Stimulated activated CD4-positive, alpha-beta T cell treated with anti-CD3 and anti-CD28 coated beads, Interleukin-12 subunit alpha, Interleukin-12 subunit beta, amount 100 ng/mL, for 4 hours (primary cell): ENCODE measurements around the gene GSDMA.
"Not testable (repeated sequence)": the region's sequence is repeated elsewhere in the genome, so short reads cannot be mapped to it uniquely, and the experiment has no call there.

Source experiments
- DNase-seq: peaks from one replicate; pipeline ENCODE4 v3.0.0-alpha.2; 2020

GSDMA gene

DNA sequence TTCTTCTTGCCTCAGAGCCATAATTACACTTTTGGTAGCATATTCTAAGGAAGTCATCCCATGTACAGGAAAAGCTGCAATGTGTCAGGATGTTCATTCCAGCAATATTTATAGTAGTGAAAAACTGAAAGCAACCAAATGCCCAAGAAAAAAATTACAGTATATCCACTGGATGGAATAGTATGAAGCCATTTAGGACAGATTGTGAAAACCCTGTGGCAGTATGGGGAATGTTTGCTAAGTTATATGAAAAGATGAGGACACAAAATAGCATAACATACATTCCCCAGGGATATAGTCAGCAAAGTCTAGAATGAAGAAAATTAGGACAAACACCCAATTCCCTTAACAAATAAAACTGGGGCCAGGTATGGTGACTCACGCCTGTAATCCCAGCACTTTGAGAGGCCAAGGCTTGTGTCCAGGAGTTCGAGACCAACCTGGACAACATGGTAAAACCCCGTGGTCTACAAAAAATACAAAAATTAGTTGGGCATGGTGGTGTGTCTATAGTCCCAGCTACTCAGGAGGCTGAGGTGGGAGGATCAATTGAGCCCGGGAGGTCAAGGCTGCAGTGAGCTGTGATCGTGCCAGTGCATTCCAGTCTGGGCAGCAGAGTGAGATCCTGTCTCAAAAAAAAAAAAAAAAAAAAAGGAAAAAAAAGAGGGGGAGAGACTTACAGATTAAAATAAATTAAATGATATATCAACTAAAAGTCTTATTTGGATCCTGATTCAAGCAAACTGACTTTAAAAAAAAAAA, 33.0 kb upstream of the GSDMA start:
- no peak for DNase-seq

DNA sequence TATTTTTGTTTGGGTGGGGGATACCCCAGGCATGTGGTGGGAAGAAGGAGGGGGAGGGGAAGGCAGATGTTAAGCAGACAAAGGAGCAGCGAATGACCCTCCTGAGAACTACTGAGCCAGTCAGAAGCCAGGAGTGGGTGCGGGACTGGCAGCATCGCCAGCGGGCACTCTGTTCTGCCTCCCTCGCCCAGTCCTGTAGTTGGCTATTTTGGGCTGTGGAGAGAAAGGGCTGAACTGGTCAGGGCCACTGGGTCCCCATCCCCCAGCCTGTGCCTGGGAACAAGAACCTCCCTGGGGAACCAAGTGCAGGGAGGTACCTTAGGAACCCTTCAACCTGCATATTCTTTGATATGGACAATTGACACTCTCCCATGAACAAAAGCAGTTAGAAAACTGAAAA, 28.9 kb upstream of the GSDMA start:
- no peak for DNase-seq

DNA sequence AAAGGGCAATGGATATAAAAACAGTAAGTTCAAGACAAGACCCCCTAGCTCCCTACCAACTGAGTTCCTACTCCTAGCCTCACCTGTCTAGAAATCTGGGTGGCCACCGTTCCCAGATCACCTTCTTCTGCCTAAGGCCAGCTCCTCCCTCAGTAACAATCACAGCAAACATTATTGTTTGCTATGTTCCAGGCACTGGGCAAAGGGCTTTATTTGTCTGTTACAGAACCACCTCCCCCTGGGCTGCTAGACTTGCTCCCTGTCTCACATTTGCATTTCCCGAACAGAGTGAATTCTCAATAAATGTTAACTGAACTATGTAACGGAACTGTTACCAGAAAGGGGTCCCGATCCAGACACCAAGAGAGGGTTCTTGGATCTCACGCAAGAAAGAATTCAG, 28.5 kb upstream of the GSDMA start:
- DNase-seq: no peak

DNA sequence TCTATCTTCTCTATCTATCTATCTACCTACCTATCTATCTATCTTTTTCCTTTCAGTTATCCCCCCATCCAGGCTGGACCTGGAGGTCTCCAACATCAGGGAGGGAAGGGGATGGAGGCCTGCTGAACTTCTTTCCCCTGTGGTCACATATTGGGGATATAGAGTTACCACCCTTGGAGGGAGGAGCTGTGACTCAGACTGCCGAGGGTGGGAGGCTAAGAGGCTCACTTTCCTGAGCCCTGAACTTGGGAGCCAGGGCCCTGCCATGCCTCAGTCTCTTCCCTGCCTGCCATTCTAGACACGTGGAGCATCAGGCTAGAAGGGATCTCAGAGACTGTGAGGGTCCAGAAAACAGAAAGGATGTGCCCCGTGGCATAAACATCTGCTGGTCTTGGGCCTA, 26.9 kb upstream of the GSDMA start:
- no peak for DNase-seq

DNA sequence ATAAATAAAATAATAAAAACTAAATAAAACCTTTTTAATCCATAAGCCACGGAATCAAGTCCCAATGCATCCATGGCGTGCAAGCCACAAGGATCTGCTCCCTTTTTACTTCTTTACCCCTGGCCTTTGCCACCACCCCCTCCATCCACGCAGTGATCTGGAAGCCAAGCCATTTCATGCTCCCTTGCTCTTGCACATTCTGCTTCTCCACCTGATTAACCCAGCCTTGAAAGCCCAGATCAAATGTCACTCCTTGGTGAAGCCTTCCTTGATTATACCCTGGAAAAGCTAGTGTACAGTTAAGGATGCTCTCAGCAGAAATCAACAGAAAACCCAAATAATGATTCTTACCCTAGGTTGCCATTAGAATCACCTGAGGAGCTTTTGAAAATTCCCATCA, 25.4 kb upstream of the GSDMA start:
- DNase-seq: no peak

DNA sequence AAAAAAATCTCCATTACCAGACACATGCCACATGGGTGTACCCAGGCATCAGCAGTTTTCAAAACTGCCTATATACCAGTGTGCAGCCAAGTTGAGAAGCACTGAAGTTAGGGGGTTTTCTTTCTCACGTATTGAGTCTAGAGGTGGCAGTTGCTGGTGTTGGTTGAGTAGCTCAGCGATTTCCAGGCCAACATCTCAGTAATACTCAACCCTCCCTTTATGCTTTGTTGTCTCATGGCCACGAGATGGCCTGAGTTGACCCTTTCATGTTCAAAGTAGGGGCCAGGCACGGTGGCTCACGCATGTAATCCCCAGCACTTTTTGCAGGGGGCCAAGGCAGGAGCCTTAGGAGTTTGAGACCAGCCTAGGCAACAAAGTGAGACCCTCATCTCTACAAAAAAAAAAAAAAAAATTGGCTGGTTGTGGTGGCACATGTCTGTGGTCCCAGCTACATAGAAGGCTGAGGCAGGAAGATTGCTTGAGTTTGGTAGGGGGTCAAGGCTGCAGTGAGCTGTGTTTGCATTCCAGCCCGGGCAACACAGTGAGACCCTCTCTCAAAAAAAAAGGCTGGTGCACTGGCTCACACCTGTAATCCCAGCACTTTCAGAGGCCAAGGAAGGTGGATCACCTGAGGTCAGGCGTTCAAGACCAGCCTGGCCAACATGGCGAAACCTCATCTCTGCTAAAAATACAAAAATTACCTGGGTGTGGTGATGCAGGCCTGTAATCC, 24.5 kb upstream of the GSDMA start:
- DNase-seq: no peak

DNA sequence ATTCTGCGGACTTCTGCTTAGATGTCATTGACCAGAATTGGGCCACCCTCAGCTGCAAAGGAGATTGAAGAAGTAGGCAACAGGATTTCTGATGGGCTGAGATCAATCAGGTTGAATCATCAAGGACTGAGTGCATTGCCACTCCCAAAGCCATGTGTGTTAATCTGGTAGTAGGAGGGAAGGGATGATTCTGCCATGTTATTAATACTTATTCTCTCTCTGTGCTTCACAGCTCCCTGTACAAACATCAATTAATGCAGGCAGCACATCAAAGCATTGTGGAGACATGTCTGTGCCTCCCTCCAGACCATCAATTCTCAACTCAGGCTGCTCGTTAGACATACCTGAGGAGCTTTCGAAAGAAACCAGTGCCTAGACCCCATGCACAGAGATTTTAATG, 23.7 kb upstream of the GSDMA start:
- no peak for DNase-seq

DNA sequence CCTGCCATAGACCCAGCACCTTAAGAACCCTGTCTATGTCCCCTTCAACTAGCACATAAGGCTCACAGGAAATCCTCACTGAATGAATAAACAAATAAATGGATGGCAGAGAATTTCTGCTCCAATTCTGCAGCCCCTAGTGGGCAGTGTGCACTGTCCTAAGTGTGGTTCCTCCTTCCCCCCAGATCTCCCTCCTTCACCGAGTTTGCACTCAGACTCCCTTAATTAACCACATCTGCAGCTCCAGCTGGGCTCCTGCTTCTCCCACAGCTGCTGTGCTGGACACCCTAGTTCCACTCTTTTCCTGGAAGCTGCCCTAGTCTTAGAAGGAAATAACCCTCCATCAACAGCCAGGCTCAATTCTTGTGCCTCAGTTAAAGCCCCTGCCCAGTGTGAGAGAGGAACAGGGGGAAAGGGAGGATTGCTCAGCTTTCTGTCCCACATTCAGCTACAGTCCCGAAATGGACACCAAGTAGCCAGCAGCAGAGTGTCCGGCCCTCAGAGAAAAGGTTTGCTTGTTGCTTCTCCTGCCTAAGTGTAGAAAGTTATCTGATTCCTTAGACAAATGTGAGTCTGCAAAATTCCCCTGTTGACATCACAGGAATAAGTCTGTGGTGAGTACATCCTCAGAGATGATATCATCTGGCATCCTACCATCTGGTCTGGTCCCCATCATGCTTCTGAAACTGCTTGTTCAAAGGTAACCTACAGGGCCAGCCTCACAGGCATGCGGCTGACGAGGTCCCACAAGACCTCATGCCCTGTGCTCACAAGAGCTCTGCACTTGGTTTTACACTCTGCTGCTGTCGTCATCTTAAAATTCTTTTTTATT, 23.0 kb upstream of the GSDMA start:
- no peak for DNase-seq

DNA sequence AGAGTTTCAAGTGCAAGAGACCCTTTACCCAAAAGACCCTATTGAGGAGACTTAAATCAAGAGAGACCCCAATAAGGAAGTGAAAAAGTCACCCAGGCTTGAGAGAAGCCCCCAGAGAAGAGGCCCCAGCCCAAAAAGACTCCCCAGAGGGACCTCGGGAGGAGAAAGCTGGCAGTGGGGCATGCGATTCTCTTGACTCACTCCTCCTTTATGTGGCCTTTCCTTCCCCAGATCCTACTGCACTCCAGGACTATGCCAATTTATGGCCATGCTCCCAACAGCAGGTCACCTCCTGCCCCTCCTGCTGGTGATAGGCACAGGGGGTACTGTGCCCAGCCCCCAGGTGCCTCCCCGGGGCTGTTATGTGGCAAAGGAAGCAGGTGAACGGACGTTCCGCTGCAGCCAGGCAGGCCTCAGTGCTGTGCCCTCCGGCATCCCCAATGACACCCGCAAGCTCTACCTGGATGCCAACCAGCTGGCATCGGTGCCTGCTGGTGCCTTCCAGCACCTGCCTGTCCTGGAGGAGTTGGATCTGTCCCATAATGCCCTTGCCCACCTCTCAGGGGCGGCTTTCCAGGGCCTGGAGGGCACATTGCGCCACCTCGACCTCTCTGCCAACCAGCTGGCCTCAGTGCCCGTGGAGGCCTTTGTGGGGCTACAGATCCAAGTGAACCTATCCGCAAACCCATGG, 19.0 kb upstream of the GSDMA start:
- DNase-seq: no peak

DNA sequence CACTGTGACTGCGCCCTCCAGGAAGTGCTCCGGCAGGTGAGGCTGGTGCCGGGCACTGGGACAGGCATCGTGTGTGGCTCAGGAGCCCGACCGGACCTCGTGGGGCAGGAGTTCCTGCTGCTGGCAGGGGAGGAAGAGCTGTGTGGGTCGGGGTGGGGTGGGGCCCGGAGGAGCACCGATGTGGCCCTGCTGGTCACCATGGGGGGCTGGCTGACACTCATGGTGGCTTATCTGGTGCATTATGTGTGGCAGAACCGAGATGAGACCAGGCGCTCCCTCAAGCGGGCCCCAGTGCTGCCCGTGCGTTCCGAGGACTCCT, 18.5 kb upstream of the GSDMA start:
- DNase-seq: no peak

DNA sequence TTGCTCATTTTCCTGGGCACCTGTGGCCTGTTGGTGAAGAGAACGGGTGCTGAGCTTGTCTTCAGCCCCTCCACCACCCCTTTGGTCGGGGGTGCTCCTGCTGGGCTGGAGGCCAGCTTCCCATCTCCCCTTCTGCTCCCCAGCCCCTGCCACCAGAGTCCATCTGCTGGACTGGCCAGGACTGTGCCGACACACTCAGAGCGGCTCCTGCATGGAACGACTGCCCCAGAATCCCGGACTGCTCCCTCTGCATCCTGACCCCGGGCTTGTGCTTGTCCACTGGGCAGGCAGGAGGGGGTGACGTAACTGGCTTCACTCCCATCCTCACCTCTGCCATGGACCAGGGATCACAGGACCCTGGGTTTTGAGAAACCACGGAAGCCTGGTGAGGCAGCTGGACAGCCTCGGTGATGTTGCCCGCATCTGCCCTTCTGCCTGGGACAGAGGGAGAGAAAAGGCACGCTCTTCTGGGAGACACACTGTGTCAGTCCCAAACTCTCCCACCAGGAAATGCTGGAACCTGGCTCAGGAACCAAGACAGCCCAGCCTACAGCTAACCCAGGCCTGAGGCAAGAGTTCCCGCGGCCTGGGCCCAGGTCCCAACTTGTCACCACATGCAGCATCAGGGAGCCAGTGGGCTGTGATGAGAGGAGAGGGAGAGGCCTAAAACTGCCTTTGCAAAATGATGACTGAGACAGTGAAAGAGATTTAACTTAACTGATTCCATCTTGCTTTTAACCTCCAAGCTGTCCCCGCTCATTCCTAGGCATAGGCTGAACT, 16.1 kb upstream of the GSDMA start:
- no peak for DNase-seq

DNA sequence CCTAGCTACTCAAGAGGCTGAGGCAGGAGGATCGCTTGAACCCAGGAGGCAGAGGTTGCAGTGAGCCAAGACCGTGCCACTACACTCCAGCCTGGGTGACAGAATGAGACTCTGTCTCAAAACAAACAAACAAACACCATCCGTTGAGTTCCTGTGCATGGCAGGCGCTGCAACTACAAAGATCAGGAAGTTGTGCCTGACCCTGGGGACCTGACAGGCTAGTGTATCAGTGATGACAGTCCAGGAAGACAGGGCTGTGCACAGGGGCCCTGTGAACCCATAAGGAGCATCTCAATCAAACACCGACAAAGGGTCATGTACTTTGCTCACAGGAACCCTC, 14.3 kb upstream of the GSDMA start:
- DNase-seq: not testable (repeated sequence)

DNA sequence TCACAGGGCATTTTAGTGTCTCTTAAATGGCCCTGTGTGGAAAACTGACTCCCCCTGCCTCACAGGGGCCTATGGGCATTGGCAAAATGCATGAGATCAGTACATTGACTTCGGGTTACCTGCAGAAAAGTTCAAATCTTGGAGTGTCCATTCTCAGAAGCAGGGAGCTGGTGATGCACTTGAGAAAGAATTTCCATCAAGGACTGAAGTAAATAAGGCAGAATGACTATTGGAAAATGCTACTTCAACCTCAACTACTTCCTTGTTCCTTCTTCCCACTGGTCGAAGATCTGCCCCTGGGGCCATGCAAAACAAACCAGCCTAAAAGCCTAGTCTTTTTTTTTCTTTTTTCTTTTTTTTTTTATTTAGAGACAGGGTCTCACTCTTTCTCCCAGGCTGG, 13.8 kb upstream of the GSDMA start:
- DNase-seq: no peak

DNA sequence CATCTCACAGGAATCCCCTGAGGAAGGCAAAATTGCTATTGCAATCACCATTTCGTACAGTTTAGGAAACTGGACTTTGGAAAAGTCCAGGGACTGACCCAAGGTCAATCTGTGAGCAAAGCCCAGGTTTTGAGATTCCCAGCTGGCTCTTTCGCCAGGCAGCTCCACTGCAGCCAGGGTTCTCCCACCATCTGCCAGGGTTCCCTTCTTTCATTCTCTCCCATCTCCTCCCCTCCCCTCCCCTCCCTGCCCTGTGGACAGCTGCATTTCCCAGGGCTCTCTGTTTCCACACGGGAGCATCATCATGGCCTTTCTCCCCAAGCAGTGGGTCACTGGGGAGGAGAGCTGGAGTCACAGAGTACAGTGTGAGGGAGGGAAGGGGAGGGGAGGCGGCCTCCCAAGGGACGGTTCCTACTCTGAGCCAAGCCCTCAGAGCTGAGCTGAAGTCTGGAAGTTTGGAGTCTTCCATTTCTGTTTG, 11.9 kb upstream of the GSDMA start:
- DNase-seq: no peak

DNA sequence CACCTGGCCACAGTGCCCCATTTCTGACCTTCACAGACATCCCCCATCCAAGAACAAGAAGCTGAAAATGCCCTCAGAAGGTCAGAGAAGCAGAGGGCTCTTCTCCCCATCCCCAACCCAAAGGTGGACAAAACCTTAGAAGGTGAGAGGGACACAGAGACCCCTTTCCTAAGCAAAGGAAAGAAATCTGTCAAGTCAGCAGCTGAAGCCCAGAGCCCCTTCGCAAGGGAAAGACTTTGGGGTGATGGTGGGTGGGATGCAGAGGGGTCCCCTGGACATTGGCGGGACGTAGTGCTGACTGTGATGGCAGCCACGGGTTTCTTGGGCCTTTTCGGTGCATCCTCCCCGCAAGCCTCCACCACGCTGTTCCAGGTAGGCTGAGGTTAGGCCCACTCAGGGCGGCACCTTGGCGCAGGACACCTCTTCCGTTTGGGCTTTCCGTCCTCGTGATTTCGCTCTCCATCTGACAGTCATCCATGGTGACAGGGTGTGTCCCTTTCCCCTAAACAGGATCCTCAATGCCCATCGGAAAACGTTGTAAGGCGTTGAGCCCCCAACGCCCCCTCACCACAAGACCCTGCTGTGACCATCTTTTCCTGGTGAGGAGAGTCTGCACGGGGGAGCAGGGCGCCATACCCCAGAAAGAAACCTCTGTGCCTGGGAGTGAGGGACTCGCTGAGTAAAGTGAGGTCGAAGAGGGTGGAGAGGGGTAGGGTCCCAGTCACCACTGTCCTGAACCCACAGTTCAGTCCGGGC, 10.7 kb upstream of the GSDMA start:
- DNase-seq: no peak

DNA sequence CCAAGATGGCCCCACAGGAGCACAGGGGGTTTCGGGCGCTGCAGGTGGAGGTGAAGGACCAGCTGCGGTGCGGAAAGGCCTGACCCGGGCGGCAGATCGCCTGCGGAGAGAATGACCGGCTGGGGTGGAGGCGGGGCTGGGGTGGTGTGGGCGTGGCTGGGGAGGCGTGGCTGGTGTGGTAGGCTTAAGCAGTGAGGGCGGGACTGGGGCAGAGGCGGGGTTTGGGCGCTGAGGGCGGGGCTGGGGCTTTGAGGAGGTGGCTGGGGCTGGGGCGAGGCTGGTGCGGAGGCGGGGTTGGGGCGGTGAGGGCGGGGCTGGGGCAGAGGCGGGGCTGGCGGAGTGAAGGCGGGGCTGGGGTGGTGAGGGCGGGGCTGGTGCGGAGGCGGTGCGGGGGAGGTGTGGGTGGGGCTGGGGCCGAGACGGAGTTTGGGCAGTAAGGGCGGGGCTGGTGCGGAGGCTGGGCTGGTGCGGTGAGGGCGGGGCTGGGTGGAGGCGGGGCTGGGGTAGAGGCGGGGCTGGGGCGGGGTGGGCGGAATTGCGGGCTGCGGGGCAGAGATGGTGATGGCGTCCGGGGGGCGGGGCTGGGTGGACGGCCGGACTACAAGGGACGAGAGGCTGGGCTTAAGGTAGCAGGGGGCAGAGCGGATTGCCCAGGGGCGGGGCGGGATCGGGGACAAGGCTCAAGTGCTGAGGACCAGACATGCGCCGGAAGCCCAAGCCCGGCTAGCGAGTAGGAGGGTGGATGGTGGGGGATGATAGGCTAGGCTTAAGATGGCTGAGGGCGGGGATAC, 9.9 kb upstream of the GSDMA start:
- peak; percentile 86 for DNase-seq

DNA sequence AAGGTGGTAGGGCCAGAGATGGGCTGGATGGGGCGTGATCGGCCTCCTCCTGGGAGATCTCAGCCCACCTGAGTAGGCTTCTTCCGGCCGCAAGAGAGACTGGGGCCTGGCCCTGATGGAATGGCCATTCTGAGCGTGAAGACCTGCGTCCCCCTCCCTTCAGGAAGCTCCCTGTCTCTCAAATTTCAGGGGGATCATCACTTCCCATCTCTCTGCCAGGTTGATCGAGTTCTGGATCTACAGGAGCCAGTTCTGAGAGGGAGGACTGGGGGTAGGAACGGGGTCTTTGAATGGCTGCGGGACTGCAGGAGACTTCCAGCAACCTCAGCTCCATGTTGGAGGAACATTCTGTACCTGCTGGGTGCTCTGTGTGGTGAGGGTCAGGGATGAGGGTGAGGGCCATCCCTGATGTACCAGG, 9.3 kb upstream of the GSDMA start:
- DNase-seq: no peak

DNA sequence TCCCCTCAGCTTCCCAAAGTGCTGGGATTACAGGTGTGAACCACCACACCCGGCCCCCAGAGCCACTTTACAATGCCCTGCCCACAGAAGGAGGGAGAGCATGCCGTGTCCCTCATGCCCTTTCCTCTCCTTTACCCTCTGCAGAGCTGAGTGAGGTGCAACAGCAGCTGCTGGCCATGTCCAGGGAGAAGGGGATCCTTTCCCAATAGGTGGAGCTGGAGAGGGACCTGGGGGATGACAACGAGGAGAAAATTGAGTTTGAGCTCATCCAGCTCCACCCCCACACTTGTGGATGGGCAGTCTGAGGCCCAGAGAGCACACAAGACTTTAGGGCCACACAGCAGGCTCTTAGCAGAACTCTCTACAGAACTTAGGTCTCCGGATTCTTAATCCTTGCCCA, 7.9 kb upstream of the GSDMA start:
- DNase-seq: no peak

DNA sequence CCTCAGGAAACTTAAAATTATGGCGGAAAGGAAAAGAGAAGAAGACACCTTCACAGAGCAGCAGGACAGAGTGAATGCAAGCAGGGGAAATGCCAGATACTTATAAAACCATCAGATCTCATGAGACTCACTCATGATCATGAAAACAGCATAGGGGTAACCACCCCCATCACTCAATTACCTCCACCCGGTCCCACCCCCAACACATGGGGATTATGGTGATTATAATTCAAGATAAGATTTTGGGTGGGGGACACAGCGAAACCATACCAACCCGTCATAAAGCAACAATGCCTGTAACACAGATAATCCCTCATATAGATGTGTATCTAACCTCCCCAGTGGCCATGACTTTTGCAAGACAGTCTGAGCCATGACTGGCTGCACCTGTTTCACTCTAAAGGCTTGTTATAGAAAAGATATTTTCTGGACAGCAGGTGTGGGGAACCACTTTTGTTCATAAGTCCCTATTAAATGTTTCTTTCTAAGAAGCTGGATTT, 7.0 kb upstream of the GSDMA start:
- no peak for DNase-seq

DNA sequence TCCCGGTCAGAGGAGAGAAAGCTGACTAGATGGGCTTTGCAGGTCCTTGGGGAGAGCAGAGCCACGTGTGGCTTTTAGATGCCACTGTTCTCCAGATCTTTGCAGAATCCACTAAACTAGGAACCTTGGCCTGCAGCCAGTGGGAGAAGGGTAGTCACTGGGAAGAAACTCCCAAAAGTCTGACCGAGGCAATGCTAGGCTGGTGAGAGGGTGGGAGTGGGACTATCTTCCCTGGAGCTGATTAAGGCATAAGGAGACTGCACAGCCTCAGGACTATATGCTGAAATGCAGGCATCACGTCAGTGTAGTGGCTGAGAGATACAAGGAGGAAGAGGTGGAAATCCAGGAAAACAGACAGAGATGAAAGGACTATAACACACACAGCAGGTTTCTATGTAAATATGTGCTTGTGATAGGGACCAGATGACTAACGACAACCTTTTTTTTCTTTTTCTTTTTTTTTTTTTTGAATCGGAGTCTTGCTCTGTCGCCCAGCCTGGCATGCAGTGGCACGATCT, 2.2 kb upstream of the GSDMA start:
- no peak for DNase-seq
